PC-3 (cell line): Measurements from ENCODE around the gene HUWE1.

Source experiments
- CTCF ChIP-seq: fragments of 300-600 bp; sonication (generic); conservative IDR thresholded peaks from 2 replicates; pipeline ENCODE4 v1.5.1; 2017; ENCODE audit warnings: antibody characterized with exemption, low read depth, mild to moderate bottlenecking, low read length
- EZH2 ChIP-seq: fragments of 300-600 bp; sonication (generic); IDR thresholded peaks from one replicate; pipeline ENCODE4 v1.6.1; 2017; ENCODE audit warnings: antibody characterized with exemption, mild to moderate bottlenecking, low read length; ENCODE audit not compliant: unreplicated experiment

DNA sequence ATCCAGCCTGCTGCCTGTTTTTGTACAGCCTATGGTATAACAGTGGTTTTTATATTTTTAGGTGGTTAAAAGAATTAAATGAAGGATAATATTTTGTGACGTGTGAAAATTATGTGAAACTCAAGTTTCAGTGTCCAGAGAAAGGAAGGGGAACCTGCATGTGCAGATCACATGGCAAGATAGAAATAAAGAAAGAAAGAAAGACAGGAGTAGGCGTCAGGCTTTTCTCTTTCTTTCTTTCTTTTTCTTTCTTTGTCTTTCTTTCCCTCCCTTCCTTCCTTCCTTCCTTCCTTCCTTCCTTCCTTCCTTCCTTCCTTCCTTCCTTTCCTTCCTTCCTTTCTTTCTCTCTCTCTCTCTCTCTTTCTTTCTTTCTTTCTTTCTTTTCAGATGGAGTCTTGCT lies 42.0 kb upstream of the HUWE1 start:
- TF ChIP-seq CTCF, result no peak
- TF ChIP-seq EZH2, result no peak
